PC-3 (cell line): ENCODE measurements around the gene FAM83G. TPM values are rescaled to one million over a fixed set of nuclear protein-coding genes. Genes with fewer than 3 reads are reported as not detected.

Experiments
- ATAC-seq: fragments of 200-7000 bp; cut with Tn5 transposase; 2 replicates; pipeline ENCODE4 v1.9.1; 2020; ENCODE audit warnings: mild to moderate bottlenecking, moderate library complexity
- BruUV-seq: library from RNA; stranded (reverse); fragments of 400-500 nt; replicated peaks from 2 replicates; lab custom pipeline; 2021; lab: Mats Ljungman, UMichigan
- CTCF ChIA-PET: fragments of 300-600 bp; sonication (Branson Sonifier 250); formaldehyde crosslinking; loops from one replicate; lab custom pipeline; 2022; ENCODE audit warnings: antibody characterized with exemption; lab: Charles Lee
- POLR2A ChIA-PET: fragments of 300-600 bp; sonication (Branson Sonifier 250); formaldehyde crosslinking; loops from one replicate; lab custom pipeline; 2022; ENCODE audit warnings: antibody characterized with exemption; ENCODE audit not compliant: unreplicated experiment; lab: Charles Lee
- DNase-seq: peaks from one replicate; pipeline ENCODE4 v3.0.0-alpha.2; 2015
- H2AFZ ChIP-seq: fragments of 300-600 bp; sonication (generic); 2 replicates; pipeline ENCODE4 v1.6.0; 2016; ENCODE audit warnings: antibody characterized with exemption, low read length
- H3F3A ChIP-seq: fragments of 300-600 bp; sonication (generic); one replicate; pipeline ENCODE4 v1.6.0; 2017; ENCODE audit warnings: antibody characterized with exemption, low read length, control low read depth, mild to moderate bottlenecking; ENCODE audit not compliant: unreplicated experiment
- H3K27ac ChIP-seq: fragments of 300-600 bp; sonication (generic); 2 replicates; pipeline ENCODE4 v1.5.1; 2016; ENCODE audit warnings: mild to moderate bottlenecking, low read length
- H3K27me3 ChIP-seq: fragments of 300-600 bp; sonication (generic); 2 replicates; pipeline ENCODE4 v1.6.1; 2016; ENCODE audit warnings: low read length, mixed read lengths
- H3K36me3 ChIP-seq: fragments of 300-600 bp; sonication (generic); 2 replicates; pipeline ENCODE4 v1.6.1; 2016; ENCODE audit warnings: low read depth, mixed run types, low read length, mixed read lengths
- H3K4me1 ChIP-seq: fragments of 300-600 bp; sonication (generic); 2 replicates; pipeline ENCODE4 v1.5.1; 2016; ENCODE audit warnings: low read length; ENCODE audit not compliant: insufficient read depth
- H3K4me2 ChIP-seq: fragments of 300-600 bp; sonication (generic); 2 replicates; pipeline ENCODE4 v1.6.0; 2016; ENCODE audit warnings: low read length
- H3K4me3 ChIP-seq: fragments of 300-600 bp; sonication (generic); 2 replicates; pipeline ENCODE4 v1.5.1; 2016; ENCODE audit warnings: mild to moderate bottlenecking, low read length, mixed read lengths
- H3K79me2 ChIP-seq: fragments of 300-600 bp; sonication (generic); 2 replicates; pipeline ENCODE4 v1.6.1; 2017; ENCODE audit warnings: low read length, mixed read lengths
- H3K9ac ChIP-seq: fragments of 300-600 bp; sonication (generic); 2 replicates; pipeline ENCODE4 v1.6.0; 2016; ENCODE audit warnings: mild to moderate bottlenecking, low read length
- H3K9me2 ChIP-seq: fragments of 300-600 bp; sonication (generic); replicated peaks from 2 replicates; pipeline ENCODE4 v1.6.1; 2016; ENCODE audit warnings: mixed run types, low read length, mixed read lengths
- H3K9me3 ChIP-seq: fragments of 300-600 bp; sonication (generic); 2 replicates; pipeline ENCODE4 v1.6.1; 2016; ENCODE audit warnings: low read length, mixed read lengths
- H4K20me1 ChIP-seq: fragments of 300-600 bp; sonication (generic); 2 replicates; pipeline ENCODE4 v1.6.1; 2016; ENCODE audit warnings: low read length, mixed read lengths
- EZH2 ChIP-seq: fragments of 300-600 bp; sonication (generic); IDR thresholded peaks from one replicate; pipeline ENCODE4 v1.6.1; 2017; ENCODE audit warnings: antibody characterized with exemption, mild to moderate bottlenecking, low read length; ENCODE audit not compliant: unreplicated experiment
- EZH2phosphoT487 ChIP-seq: fragments of 300-600 bp; sonication (generic); IDR thresholded peaks from 2 replicates; pipeline ENCODE4 v1.6.1; 2018; ENCODE audit warnings: mild to moderate bottlenecking, antibody characterized with exemption, low read length, borderline replicate concordance
- intact Hi-C: fragments of 100-400 bp; cut with micrococcal nuclease; formaldehyde crosslinking; loops from 2 replicates; pipeline ENCODE4 v1.9.0; 2023
- total RNA-seq: library from RNA; depleted of rRNA; stranded (reverse); fragments of >200 nt; gene quantifications from 2 replicates; pipeline ENCODE4 v1.2.3, GENCODE V29; 2014
- TF ChIP-seq, protein P1 (sequence below): fragments of 300-600 bp; sonication (generic); conservative IDR thresholded peaks from 2 replicates; pipeline ENCODE4 v1.5.1; 2017; ENCODE audit warnings: antibody characterized with exemption, low read depth, mild to moderate bottlenecking, low read length

FAM83G gene
- total RNA-seq, 1 experiment from 2014 or later, result 0.26 TPM

DNA sequence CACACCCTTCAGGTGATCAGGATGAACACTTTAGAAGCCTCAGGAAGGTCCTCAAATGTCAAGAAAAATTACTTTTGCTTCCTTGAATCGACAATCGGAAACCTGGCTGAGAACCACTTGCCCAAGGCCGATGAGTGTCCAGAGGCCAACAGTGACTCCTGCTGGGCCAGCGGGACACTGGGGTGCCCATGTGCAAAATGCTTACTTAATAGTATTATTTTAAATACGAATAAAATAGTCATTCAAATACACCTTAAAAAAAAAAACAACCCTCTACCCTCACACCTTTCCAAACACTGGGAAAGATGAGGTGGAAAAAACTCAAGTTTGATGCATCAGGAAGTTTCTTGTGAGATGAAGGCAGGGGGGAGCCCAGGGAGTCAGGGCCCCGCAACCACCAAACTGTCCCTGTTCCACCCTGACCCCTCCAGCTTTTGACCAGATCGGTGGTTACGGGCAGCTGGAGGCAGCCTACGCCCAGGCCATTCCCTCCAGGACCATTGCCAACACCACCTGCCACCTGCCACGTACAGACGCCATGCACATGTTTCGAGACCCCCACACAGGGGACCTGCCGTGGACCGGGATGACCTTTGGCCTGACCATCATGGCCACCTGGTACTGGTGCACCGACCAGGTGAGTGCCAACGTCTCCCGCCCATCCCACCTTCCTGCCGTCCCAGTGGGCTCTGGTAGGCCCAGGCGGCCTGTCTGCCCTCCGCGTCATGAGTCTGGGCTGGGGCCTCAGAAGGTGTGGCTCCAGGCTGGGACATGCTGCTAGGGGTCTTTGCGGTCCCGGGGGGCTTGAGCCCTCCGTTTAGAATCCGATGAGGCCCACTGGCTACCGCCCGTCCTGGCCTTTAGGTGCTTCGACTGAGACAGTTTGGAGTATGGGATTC lies 33.7 kb downstream of the FAM83G start:
- DNase-seq (no peak), ATAC-seq (no peak)
- Histone ChIP-seq H3K27me3 (no peaks in the 10 kb centered on the region), H3K79me2 (no peaks in the 10 kb centered on the region), H4K20me1 (no peaks in the 10 kb centered on the region), H3K27ac (no peak overlapping the region), H3K9ac (no peak overlapping the region), H3F3A (no peaks in the 10 kb centered on the region), H2AFZ (no peak overlapping the region), H3K9me2 (no peaks in the 10 kb centered on the region), H3K4me2 (no peak overlapping the region), H3K4me1 (peaks cover 29% of the 10 kb centered on the region), H3K9me3 (no peaks in the 10 kb centered on the region), H3K36me3 (no peaks in the 10 kb centered on the region), H3K4me3 (no peak overlapping the region)
- BruUV-seq, result no TSS peak
- intact Hi-C loops, result no loop called here
- ChIA-PET POLR2A (no interaction called here), CTCF (no interaction called here)
- no peak for TF ChIP-seq EZH2phosphoT487
- TF ChIP-seq, protein P1, sequence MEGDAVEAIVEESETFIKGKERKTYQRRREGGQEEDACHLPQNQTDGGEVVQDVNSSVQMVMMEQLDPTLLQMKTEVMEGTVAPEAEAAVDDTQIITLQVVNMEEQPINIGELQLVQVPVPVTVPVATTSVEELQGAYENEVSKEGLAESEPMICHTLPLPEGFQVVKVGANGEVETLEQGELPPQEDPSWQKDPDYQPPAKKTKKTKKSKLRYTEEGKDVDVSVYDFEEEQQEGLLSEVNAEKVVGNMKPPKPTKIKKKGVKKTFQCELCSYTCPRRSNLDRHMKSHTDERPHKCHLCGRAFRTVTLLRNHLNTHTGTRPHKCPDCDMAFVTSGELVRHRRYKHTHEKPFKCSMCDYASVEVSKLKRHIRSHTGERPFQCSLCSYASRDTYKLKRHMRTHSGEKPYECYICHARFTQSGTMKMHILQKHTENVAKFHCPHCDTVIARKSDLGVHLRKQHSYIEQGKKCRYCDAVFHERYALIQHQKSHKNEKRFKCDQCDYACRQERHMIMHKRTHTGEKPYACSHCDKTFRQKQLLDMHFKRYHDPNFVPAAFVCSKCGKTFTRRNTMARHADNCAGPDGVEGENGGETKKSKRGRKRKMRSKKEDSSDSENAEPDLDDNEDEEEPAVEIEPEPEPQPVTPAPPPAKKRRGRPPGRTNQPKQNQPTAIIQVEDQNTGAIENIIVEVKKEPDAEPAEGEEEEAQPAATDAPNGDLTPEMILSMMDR, result peak; percentile 44; the same call in 1 of the 2 replicates

DNA sequence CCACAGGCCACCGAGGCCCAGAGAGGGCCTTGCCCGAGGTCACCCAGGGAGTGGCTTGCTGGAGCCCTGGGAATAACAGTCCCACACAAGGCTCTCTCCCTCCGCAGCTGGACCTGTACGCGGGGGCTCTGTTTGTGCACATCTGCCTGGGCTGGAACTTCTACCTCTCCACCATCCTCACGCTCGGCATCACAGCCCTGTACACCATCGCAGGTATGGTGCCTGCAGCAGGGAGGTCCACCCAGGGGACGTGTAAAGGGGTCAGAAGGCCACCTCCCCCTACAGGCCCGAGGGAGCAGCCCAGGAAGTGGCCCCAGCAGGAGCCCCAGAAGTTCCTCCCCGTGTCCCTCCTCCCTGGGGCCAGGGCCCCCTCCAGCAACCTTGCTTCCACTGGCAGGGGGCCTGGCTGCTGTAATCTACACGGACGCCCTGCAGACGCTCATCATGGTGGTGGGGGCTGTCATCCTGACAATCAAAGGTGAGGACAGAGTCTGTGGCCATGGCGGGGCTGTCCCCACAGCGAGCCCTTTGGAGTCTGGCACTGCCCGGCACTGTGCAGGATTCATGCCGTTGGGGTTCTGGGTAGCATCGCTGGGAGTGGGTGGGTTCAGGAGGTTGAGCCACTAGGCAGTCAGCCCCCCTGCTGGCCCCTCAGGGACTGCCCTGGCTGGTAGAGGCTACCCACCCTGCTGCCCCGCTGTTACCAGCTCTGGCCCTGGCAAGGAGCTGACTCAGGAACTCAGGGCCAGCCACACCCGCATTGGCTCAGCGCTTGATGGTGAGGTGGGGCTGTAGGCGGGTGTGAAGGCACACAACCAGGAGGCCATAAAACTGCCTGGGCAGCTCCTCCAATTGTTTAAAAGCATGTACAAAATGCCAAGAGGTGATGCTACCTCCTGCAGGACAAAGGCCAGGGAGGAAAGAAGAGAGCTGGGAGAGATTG lies 35.3 kb downstream of the FAM83G start:
- no TSS peak for BruUV-seq
- no peaks in the 10 kb centered on the region for H3F3A ChIP-seq

More for the DNA sequence above, 35.3 kb downstream of the FAM83G start:
- no peak overlapping the region for H3K9ac ChIP-seq
- H3K36me3 ChIP-seq, result no peaks in the 10 kb centered on the region
- no peaks in the 10 kb centered on the region for H3K79me2 ChIP-seq
- CTCF ChIA-PET, result interaction anchor here (1.2 kb wide), 1 partner anchor 8 kb away, joined by 4 read pairs; no protein-coding TSS in a partner anchor
- no peaks in the 10 kb centered on the region for H4K20me1 ChIP-seq
- DNase-seq (peak; percentile 86), ATAC-seq (peak; percentile 98)
- H2AFZ ChIP-seq, result peak overlapping the region; percentile 57; the same call in 1 of the 2 replicates
- peak overlapping the region; percentile 40 for H3K4me2 ChIP-seq
- no peaks in the 10 kb centered on the region for H3K9me3 ChIP-seq
- intact Hi-C loops, result no loop called here
- peaks cover 29% of the 10 kb centered on the region for H3K4me1 ChIP-seq
- TF ChIP-seq EZH2 (no peak), EZH2phosphoT487 (no peak)
- TF ChIP-seq, protein P1, result no peak
- H3K4me3 ChIP-seq, result no peak overlapping the region
- H3K27me3 ChIP-seq, result no peaks in the 10 kb centered on the region
- POLR2A ChIA-PET, result interaction anchor here (0.6 kb wide), 1 partner anchor 19 kb away, joined by 3 read pairs; no protein-coding TSS in a partner anchor
- no peaks in the 10 kb centered on the region for H3K9me2 ChIP-seq
- no peak overlapping the region for H3K27ac ChIP-seq
